K562 (cell line): ENCODE measurements around the gene SIGLEC5. TPM values are rescaled to one million over a fixed set of nuclear protein-coding genes. Genes with fewer than 3 reads are reported as not detected.

Experiments
- CHCHD3 ChIP-seq: fragments of 250-450 bp; sonication (Bioruptor Pico); IDR thresholded peaks from 2 replicates; pipeline ENCODE4 v2.1.2; 2022; ENCODE audit warnings: mild to moderate bottlenecking
- CHD4 ChIP-seq: fragments of 200-600 bp; sonication (generic); IDR thresholded peaks from 3 replicates; pipeline ENCODE4 v1.6.1; 2012; ENCODE audit warnings: low read depth, mild to moderate bottlenecking, mixed read lengths, low read length, inconsistent platforms; ENCODE audit not compliant: insufficient read depth, insufficient replicate concordance, poor library complexity, severe bottlenecking
- GTF2E2 ChIP-seq: fragments of 200-800 bp; sonication (Bioruptor generic); IDR thresholded peaks from 2 replicates; pipeline ENCODE4 v1.6.1; 2016; ENCODE audit warnings: missing genetic modification characterization, missing compliant biosample characterization
- MCM5 ChIP-seq: fragments of 450-650 bp; IDR thresholded peaks from 2 replicates; pipeline ENCODE4 v1.6.1; 2016; ENCODE audit warnings: low read depth
- NFIC ChIP-seq: fragments of 450-650 bp; IDR thresholded peaks from 2 replicates; pipeline ENCODE4 v1.6.1; 2017; ENCODE audit warnings: mild to moderate bottlenecking, inconsistent platforms
- RBFOX2 ChIP-seq: fragments of 200-400 bp; formaldehyde crosslinking; IDR thresholded peaks from 2 replicates; pipeline ENCODE4 v1.6.1; 2017; ENCODE audit warnings: low read depth, mild to moderate bottlenecking, low read length, moderate library complexity
- TAF1 ChIP-seq: IDR thresholded peaks from 2 replicates; pipeline ENCODE4 v1.6.1; 2011; ENCODE audit warnings: mild to moderate bottlenecking, low read length, moderate library complexity; ENCODE audit not compliant: insufficient read depth, control insufficient read depth, severe bottlenecking; ENCODE audit errors: extremely low read depth
- polyA plus RNA-seq, 8 experiments: library from polyadenylated mRNA; depleted of rRNA in 4 of 8; stranded (reverse) in 5 of 8; unstranded in 3 of 8; fragments of >200 nt; fragmentation: Nextera tagmentation in 2 of 8; fragmentation: Illumina TruSeq in 1 of 8; extraction: Ambion mirVana in 2 of 8; extraction: Trizol in 1 of 8; gene quantifications; 2 replicates each; pipeline versions ENCODE4 v1.2.1 to v1.2.3, GENCODE V29; 2011 to 2014; ENCODE audit warnings: inconsistent platforms in 1 of 8, missing spikeins in 1 of 8
- total RNA-seq, 7 experiments: library from RNA; depleted of rRNA in 6 of 7; stranded (reverse); fragments of >200 nt in 6 of 7; fragmentation: Illumina TruSeq in 2 of 7; extraction: Trizol in 2 of 7; gene quantifications; 2 replicates each; pipeline versions ENCODE4 v1.2.1 to v1.2.3, GENCODE V29; 2011 to 2021; ENCODE audit warnings: low replicate concordance in 1 of 7
- TF ChIP-seq, protein P1 (sequence below): fragments of 250-450 bp; sonication (Bioruptor Pico); IDR thresholded peaks from 2 replicates; pipeline ENCODE4 v1.5.0; 2021; ENCODE audit warnings: mild to moderate bottlenecking, borderline replicate concordance
- TF ChIP-seq, protein P2 (sequence below): fragments of 450-650 bp; IDR thresholded peaks from 2 replicates; pipeline ENCODE4 v1.6.1; 2016; ENCODE audit warnings: antibody characterized with exemption
- TF ChIP-seq, protein P3 (sequence below), 2 experiments: fragments of 450-650 bp; formaldehyde crosslinking in 1 of 2; IDR thresholded peaks; 2 replicates each; pipeline versions ENCODE4 v1.4.0 to v1.6.1; 2014 to 2020; ENCODE audit warnings: mild to moderate bottlenecking in 2 of 2, borderline replicate concordance in 1 of 2, low read depth in 1 of 2
- TF ChIP-seq, protein P4 (sequence below): fragments of 450-650 bp; IDR thresholded peaks from 2 replicates; pipeline ENCODE4 v1.6.1; 2017; ENCODE audit warnings: antibody characterized with exemption

SIGLEC5 gene
- total and polyA plus RNA-seq, 9 of the 15 experiments (the other 6 are each of a cell fraction or from before 2014, with no cell fraction given): 0.14 TPM; not detected in 8

DNA sequence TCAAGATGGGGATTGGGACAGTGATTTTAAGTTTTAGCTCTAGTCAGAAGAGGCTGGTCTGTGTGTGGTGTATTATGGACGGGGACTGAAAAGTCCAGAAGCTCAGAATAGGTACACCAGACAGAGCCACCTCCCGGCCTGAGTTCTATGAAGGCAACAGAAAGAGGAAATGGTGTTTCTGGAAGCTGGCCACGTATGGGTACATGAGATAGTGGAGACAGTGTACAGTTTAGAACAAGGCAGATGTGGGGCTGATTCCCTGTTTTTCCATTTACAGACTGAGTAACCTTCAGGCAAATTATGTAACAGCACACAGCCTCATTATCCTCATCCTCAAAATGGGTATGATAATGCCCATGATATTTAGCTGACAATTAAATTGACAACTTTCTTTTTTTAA, 57.8 kb downstream of the SIGLEC5 start (continued):
- TF ChIP-seq, protein P1, sequence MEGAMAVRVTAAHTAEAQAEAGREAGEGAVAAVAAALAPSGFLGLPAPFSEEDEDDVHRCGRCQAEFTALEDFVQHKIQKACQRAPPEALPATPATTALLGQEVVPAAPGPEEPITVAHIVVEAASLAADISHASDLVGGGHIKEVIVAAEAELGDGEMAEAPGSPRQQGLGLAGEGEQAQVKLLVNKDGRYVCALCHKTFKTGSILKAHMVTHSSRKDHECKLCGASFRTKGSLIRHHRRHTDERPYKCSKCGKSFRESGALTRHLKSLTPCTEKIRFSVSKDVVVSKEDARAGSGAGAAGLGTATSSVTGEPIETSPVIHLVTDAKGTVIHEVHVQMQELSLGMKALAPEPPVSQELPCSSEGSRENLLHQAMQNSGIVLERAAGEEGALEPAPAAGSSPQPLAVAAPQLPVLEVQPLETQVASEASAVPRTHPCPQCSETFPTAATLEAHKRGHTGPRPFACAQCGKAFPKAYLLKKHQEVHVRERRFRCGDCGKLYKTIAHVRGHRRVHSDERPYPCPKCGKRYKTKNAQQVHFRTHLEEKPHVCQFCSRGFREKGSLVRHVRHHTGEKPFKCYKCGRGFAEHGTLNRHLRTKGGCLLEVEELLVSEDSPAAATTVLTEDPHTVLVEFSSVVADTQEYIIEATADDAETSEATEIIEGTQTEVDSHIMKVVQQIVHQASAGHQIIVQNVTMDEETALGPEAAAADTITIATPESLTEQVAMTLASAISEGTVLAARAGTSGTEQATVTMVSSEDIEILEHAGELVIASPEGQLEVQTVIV (CRISPR knock-in tag): no peak
- TF ChIP-seq, protein P2, sequence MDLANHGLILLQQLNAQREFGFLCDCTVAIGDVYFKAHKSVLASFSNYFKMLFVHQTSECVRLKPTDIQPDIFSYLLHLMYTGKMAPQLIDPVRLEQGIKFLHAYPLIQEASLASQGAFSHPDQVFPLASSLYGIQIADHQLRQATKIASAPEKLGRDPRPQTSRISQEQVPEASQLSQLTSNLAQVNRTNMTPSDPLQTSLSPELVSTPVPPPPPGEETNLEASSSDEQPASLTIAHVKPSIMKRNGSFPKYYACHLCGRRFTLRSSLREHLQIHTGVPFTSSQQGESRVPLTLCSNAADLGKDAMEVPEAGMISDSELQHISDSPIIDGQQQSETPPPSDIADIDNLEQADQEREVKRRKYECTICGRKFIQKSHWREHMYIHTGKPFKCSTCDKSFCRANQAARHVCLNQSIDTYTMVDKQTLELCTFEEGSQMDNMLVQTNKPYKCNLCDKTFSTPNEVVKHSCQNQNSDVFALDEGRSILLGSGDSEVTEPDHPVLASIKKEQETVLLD: no peak
- TF ChIP-seq CHD4: no peak
- peak; percentile 86 for TF ChIP-seq NFIC
- TF ChIP-seq, protein P3, sequence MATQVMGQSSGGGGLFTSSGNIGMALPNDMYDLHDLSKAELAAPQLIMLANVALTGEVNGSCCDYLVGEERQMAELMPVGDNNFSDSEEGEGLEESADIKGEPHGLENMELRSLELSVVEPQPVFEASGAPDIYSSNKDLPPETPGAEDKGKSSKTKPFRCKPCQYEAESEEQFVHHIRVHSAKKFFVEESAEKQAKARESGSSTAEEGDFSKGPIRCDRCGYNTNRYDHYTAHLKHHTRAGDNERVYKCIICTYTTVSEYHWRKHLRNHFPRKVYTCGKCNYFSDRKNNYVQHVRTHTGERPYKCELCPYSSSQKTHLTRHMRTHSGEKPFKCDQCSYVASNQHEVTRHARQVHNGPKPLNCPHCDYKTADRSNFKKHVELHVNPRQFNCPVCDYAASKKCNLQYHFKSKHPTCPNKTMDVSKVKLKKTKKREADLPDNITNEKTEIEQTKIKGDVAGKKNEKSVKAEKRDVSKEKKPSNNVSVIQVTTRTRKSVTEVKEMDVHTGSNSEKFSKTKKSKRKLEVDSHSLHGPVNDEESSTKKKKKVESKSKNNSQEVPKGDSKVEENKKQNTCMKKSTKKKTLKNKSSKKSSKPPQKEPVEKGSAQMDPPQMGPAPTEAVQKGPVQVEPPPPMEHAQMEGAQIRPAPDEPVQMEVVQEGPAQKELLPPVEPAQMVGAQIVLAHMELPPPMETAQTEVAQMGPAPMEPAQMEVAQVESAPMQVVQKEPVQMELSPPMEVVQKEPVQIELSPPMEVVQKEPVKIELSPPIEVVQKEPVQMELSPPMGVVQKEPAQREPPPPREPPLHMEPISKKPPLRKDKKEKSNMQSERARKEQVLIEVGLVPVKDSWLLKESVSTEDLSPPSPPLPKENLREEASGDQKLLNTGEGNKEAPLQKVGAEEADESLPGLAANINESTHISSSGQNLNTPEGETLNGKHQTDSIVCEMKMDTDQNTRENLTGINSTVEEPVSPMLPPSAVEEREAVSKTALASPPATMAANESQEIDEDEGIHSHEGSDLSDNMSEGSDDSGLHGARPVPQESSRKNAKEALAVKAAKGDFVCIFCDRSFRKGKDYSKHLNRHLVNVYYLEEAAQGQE (IDR thresholded peaks at IDR 0.05; ENCODE audit: borderline replicate concordance): peak; percentile 67; the same call in 1 of the 2 replicates
- TF ChIP-seq, protein P3 (CRISPR knock-in tag; IDR thresholded peaks at IDR 0.05; ENCODE audit: low read depth): no peak
- TF ChIP-seq CHCHD3 (CRISPR knock-in tag): no peak
- TF ChIP-seq TAF1: no peak
- no peak for TF ChIP-seq RBFOX2
- TF ChIP-seq MCM5: no peak
- TF ChIP-seq, protein P4, sequence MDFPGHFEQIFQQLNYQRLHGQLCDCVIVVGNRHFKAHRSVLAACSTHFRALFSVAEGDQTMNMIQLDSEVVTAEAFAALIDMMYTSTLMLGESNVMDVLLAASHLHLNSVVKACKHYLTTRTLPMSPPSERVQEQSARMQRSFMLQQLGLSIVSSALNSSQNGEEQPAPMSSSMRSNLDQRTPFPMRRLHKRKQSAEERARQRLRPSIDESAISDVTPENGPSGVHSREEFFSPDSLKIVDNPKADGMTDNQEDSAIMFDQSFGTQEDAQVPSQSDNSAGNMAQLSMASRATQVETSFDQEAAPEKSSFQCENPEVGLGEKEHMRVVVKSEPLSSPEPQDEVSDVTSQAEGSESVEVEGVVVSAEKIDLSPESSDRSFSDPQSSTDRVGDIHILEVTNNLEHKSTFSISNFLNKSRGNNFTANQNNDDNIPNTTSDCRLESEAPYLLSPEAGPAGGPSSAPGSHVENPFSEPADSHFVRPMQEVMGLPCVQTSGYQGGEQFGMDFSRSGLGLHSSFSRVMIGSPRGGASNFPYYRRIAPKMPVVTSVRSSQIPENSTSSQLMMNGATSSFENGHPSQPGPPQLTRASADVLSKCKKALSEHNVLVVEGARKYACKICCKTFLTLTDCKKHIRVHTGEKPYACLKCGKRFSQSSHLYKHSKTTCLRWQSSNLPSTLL: no peak
- 0 out of 2 replicates have a peak, but pooled peaks have one; percentile 31 for TF ChIP-seq GTF2E2 (tag)
